GM18526 (cell line): ENCODE measurements around the gene LRRC32.

Source experiments
- POLR2A ChIP-seq: IDR thresholded peaks from 3 replicates; pipeline ENCODE4 v1.6.1; 2011; ENCODE audit not compliant: insufficient read length; ENCODE audit errors: extremely low read depth

The LRRC32 gene

GRCh38 chr11:76626266-76626665 lies 44.3 kb downstream of the LRRC32 start:
- no peak for TF ChIP-seq POLR2A

GRCh38 chr11:76625472-76626186 lies 44.9 kb downstream of the LRRC32 start:
- TF ChIP-seq POLR2A = no peak

- TF ChIP-seq POLR2A = no peak
Observed at GRCh38 chr11:76624500-76625379, 45.8 kb downstream of the LRRC32 start.

GRCh38 chr11:76623884-76624419 lies 46.6 kb downstream of the LRRC32 start:
- no peak for TF ChIP-seq POLR2A

GRCh38 chr11:76623171-76623883 lies 47.2 kb downstream of the LRRC32 start:
- no peak for TF ChIP-seq POLR2A

- no peak for TF ChIP-seq POLR2A
Observed at GRCh38 chr11:76622493-76623094, 48.0 kb downstream of the LRRC32 start.

- no peak for TF ChIP-seq POLR2A
Observed at GRCh38 chr11:76621868-76622267, 48.7 kb downstream of the LRRC32 start.

- no peak for TF ChIP-seq POLR2A
Observed at GRCh38 chr11:76621466-76621865, 49.1 kb downstream of the LRRC32 start.

GRCh38 chr11:76620489-76620888 lies 50.1 kb downstream of the LRRC32 start:
- TF ChIP-seq POLR2A = no peak

GRCh38 chr11:76617553-76618265 lies 52.8 kb downstream of the LRRC32 start:
- TF ChIP-seq POLR2A = no peak

- TF ChIP-seq POLR2A = no peak
Observed at GRCh38 chr11:76616676-76617552, 53.6 kb downstream of the LRRC32 start.

GRCh38 chr11:76615950-76616349 lies 54.6 kb downstream of the LRRC32 start:
- no peak for TF ChIP-seq POLR2A

- TF ChIP-seq POLR2A = no peak
Observed at GRCh38 chr11:76614471-76615179, 55.9 kb downstream of the LRRC32 start.

GRCh38 chr11:76613901-76614300 lies 56.6 kb downstream of the LRRC32 start:
- TF ChIP-seq POLR2A = no peak
